Heart left ventricle (tissue), 13 donors: ENCODE measurements around the gene TRAPPC12.

ENCODE experiments used
- CTCF ChIP-seq, 12 donors: fragments of 200-600 bp; sonication (generic) in 4 of 12; IDR thresholded peaks; one replicate each; pipeline versions ENCODE4 v1.5.0 to v1.8.0; 2018 to 2022; ENCODE audit warnings: antibody characterized with exemption in 12 of 12, mild to moderate bottlenecking in 5 of 12
- POLR2A ChIP-seq, 2 donors: fragments of 450-650 bp; IDR thresholded peaks; one replicate each; pipeline ENCODE4 v1.6.1; 2017; ENCODE audit warnings: antibody characterized with exemption in 2 of 2, mild to moderate bottlenecking in 2 of 2, moderate library complexity in 2 of 2
- donor health status: ischemic (EF 13 %, LVEDD 7.1; RV severe dilation, severe dysfunction).
- donor health status: DM: no; HTN: yes; CAD: no.
- donor health status: DM: no; HTN: no; CAD: no.
- donor health status: ischemic (EF 25% LVEDD 6.9; RV normal size, moderate dysfunction).
- donor health status: ischemic (EF 25% LVEDD 5.7; RV mildly dilated, moderate dysfunction).
- donor health status: ischemic (EF 35%, LVEDD 5.7; RV mildly dilated, moderate dysfunction).
- donor health status: nonischemic (EF 11% LVEDD 7.7; RV severe dilation, severe dysfunction).
- donor health status: DM: yes; HTN: yes; CAD: no.
- donor health status: PGD.
- donor health status: ischemic (EF 29% LVEDD 5.4; RV normal size, mild dysfunction).
- donor health status: nonischemic (EF 23%, LVEDD 6.1; RV moderate dilation, normal function).

- TF ChIP-seq CTCF (IDR thresholded peaks at IDR 0.05) (no peak), POLR2A (IDR thresholded peaks at IDR 0.05) (no peak)
Observed at GRCh38 chr2:3527886-3528785, 148.6 kb downstream of the TRAPPC12 start.
